GM19035 (cell line): ENCODE measurements around the gene DCDC2.
"Not testable (repeated sequence)": the region's sequence is repeated elsewhere in the genome, so short reads cannot be mapped to it uniquely, and the experiment has no call there.

Experiments used
- ATAC-seq: cut with Tn5 transposase; IDR thresholded peaks from one replicate; pipeline ENCODE4 v1.9.1; 2021; ENCODE audit not compliant: unreplicated experiment

DCDC2 gene

DNA sequence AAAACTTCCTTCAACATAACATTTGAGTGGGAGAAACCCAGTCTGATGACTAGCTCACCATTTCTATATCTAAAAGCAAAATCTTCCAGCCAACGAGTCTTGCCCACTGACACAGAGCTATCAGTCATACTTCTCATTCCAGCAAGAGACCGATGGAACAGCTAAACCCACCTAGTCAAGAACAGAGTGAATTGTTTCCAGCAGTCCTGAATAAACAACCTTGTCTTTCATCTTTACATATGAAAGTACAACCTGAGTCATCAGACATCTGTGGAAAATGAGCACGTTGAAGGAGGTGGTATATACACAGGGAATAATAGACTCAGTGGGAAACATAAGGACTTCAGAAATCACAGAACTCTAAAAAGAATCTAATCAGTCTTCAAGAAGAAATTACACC is 208.0 kb downstream of the DCDC2 start:
- ATAC-seq, result no peak

DNA sequence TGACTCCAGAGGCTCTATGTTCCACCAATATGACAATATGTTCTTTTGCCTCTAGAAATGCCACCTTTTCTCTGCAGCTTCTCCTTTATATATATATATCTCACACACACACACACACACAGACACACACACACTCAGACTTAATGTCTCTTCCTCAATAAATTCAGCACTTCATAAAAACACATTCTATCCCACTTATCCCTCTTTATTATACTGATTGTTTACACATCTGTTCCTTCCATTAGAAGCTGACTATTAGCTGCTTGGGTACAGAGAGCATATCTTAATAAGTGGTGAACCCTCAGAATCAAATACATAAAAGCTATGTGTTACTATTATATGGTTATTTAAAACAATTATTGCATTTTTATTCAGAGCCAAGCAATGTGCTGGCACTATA is 208.6 kb downstream of the DCDC2 start:
- ATAC-seq, result no peak

DNA sequence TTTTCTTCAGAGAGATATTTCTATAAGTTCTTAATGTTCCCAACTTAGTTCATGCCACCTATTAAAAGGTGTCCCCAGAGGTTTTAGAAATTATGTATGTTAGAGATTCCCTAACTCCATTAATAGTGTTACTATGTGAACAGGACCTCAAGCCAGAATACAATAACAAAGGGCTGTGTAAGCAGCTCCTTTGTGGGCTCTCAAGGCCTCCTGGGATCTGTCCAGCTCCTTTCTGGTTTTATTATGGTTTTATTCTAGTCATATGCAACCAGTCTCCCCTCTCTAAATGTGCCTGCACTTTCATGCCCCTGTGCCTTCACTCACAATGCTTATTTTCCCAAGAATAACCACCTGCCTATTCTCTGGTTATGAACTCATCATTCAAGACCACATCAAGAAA is 209.2 kb downstream of the DCDC2 start:
- no peak for ATAC-seq

DNA sequence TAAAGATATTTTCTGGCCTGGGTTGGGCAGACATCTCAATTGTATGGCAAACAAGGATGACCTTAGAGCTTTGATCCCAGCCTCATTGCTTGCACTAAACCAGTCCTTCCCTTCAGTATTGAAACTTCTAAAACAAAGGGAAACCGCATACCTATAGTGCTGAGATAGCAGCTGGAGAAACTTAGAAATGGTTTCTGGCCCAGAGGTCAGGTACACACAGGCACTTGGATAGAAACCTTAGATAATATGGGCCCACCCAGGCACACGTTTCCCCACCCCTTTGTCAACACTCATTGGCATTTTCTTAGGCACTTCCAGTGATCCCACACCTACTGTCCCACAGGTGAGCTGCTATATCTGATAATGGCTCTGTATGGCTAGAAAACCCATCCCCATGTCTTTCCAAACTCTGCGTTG is 209.7 kb downstream of the DCDC2 start:
- no peak for ATAC-seq

GRCh38 chr6:24147511-24148153 is 210.2 kb downstream of the DCDC2 start:
- ATAC-seq, result no peak

- no peak for ATAC-seq
These were observed 211.0 kb downstream of the DCDC2 start for GRCh38 chr6:24146871-24147270.

DNA sequence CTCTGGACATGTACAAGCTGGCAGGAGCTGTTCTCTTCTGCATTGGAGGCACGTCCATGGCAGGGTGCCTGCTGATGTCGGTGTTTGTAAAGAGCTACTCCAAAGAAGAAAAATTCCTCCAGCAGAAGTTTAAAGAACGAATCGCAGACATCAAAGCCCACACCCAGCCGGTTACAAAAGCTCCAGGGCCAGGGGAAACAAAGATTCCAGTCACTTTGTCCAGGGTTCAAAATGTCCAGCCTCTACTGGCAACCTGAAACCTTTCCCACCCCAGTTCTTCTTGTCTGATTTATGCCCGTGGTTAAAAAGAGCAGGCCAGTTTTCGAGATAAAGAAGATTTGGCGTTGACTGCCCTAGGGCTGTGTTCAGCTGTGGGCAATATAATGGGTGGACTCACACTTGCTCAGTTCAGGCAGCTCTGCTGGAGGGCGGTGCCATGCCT is 212.1 kb downstream of the DCDC2 start:
- ATAC-seq, result no peak

GRCh38 chr6:24142733-24143132 is 215.1 kb downstream of the DCDC2 start:
- ATAC-seq, result not testable (repeated sequence)

GRCh38 chr6:24140591-24140990 is 217.3 kb downstream of the DCDC2 start:
- ATAC-seq, result no peak

DNA sequence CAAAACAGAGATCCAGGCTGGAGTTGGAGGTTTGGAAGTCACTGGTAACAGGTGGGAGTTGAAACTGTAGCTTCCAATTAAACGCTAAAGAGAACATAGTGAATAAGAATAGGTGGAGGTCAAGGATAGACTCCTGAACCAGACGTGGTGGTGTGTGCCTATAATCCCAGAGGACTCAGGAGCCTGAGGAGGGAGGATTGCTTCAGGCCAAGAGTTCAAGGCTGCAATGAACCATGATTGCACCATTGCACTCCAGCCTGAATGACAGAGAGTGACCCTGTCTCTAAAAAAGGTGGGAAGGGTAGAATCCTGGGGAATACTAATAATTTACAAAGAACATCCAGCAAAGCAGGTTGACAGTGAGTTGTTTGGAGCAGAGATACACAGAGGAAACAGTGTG is 218.2 kb downstream of the DCDC2 start:
- no peak for ATAC-seq

DNA sequence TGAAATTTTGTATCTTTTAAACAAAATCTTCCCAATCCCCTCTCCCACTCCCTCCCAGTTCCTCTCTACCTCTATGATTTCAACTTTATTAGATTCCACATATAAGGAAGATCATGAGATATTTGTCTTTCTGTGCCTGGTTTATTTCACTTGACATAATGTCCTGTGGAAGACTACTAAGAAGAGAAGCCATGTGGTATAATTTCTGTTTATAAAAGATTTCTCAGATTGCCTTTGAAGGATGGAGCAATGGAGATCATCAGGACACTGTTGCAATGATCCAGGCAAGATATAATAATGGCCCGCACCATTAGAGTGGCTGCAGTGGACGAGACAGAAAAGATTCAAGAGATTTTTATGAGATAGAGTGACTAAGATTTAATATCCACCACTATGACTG is 218.8 kb downstream of the DCDC2 start:
- ATAC-seq, result no peak

GRCh38 chr6:24131751-24132150 is 226.1 kb downstream of the DCDC2 start:
- ATAC-seq, result no peak

- ATAC-seq, result no peak
These were observed 230.5 kb downstream of the DCDC2 start for GRCh38 chr6:24127316-24127715.

GRCh38 chr6:24126586-24127192 is 231.2 kb downstream of the DCDC2 start:
- peak; percentile 60 for ATAC-seq

DNA sequence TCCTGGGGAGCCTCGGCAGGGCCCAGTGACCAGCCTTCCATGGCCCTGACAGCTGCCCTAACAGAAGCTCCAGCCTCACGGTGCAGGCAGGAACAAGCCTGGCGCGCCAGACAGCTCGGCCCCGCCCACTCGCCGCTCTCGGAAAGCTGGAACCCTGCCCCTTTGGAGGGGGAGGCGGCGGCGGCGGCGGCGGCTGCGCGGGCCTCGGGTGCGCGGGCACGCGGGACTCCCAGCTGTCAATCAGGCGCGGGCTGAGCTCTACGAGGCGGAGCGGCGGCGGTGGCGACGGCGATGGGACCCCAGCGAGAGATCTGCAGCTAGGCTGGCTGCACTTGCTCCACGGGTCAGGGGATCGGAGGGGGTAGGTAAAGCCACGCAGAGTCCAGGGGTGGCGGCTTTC is 231.9 kb downstream of the DCDC2 start, which contains the start of gene NRSN1:
TSS of gene NRSN1 (plus strand) at position 236 of the 400 bp plus-strand sequence. CDS start 8,113 bp downstream, outside the sequence.
- no peak for ATAC-seq

DNA sequence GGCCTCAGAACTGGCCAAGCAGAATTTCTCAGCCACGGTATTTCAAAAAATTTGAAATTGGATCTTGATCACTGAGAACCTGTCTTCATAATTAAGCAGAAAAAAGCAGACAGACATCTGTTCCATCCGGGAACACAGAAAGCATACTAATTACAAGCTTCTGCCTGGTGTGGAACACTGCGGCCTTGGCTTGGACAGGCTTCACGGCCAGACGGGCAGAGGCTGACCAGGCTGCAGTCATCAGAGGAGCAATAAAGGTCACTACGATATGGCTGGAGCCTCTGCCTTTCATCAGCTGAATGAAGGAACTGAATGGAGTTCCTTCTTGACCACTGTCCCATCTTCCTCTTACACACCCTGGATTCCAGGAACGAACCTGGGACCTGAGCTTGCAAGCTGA is 235.7 kb downstream of the DCDC2 start:
- ATAC-seq, result no peak
